ENCODE measurements around the gene DEF6.
A peak's percentile ranks its signal among the peaks of the same experiment; 100 is the strongest.

The DEF6 gene, protein sequence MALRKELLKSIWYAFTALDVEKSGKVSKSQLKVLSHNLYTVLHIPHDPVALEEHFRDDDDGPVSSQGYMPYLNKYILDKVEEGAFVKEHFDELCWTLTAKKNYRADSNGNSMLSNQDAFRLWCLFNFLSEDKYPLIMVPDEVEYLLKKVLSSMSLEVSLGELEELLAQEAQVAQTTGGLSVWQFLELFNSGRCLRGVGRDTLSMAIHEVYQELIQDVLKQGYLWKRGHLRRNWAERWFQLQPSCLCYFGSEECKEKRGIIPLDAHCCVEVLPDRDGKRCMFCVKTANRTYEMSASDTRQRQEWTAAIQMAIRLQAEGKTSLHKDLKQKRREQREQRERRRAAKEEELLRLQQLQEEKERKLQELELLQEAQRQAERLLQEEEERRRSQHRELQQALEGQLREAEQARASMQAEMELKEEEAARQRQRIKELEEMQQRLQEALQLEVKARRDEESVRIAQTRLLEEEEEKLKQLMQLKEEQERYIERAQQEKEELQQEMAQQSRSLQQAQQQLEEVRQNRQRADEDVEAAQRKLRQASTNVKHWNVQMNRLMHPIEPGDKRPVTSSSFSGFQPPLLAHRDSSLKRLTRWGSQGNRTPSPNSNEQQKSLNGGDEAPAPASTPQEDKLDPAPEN

DNA sequence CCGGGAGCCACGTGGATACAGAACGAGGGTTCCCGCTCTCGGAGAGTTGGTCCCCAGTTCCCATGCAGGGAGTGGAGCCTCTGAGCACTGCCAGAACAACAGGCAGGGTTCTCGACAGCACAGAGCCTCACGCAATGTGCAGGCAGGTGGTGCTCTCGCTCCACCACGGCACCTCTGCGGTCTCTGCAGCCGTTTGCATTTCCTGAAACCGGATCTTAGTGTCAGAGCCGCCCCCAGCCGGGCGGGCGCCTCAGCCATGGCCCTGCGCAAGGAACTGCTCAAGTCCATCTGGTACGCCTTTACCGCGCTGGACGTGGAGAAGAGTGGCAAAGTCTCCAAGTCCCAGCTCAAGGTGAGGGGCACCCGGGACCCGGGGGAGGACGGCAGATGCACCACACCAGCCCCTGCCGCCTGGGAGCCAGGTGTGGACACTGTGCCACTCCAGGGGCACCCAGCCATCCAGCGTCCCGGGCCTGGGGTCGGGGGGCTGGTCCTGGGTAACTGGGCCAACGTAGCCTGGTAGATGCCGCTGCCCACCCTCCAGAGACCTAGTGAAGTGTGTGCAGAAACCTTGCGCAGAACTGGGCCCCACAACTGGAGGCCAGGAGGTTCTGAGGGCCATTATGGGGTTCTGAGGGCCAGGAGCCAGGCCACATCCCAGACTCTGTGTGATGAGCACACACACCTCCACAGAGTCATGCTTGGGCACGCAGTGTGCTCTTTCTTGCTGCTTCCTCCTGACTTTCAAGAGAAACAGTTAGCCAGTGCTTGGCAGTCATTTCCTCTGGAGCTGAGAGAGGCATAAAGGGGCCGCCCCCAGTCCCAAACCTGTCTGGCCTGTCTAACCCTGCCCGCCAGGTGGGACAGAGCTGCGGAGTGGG, at the start of gene DEF6:
TSS of gene DEF6 (plus strand) at position 218 of the 881 bp plus-strand sequence. CDS start at position 257, 39 bp downstream.
- peak; percentile 78 for DNase-seq
- in situ Hi-C loops (cut with HindIII; ENCODE audit: low pct_ligation_motif_present, low pct_unique_long_range_greater_than_20kb, low sequenced_read_pairs) = no loop called here

DNA sequence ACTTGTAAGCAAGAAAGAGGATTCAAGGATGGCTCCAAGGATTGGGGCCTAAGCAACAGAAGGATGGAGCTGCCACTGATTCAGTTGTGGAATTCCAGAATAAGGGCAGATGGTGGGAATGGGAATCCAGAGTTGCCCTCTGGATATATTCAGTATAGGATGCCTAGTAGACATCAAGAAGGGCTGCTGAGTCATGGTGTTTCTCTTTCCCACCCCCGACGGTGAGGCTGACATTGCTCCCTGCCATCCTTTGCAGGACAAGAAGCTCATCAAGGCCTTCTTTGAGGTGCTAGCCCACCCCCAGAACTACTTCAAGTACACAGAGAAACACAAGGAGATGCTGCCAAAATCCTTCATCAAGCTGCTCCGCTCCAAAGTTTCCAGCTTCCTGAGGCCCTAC, 49.3 kb upstream of the DEF6 start:
- in situ Hi-C loops (cut with HindIII; ENCODE audit: low pct_ligation_motif_present, low pct_unique_long_range_greater_than_20kb, low sequenced_read_pairs) = no loop called here
- DNase-seq = no peak

- in situ Hi-C loops (cut with HindIII; ENCODE audit: low pct_ligation_motif_present, low pct_unique_long_range_greater_than_20kb, low sequenced_read_pairs) = no loop called here
Observed at GRCh38 chr6:35248965-35249364, 48.7 kb upstream of the DEF6 start.

GRCh38 chr6:35251949-35252348, 45.7 kb upstream of the DEF6 start:
- in situ Hi-C loops (cut with HindIII; ENCODE audit: low pct_ligation_motif_present, low pct_unique_long_range_greater_than_20kb, low sequenced_read_pairs) = no loop called here
- no peak for DNase-seq

More at GRCh38 chr6:35248965-35249364, 48.7 kb upstream of the DEF6 start:
- DNase-seq = no peak

- no peak for DNase-seq
- in situ Hi-C loops (cut with HindIII; ENCODE audit: low pct_ligation_motif_present, low pct_unique_long_range_greater_than_20kb, low sequenced_read_pairs) = no loop called here
Observed at GRCh38 chr6:35253249-35253648, 44.4 kb upstream of the DEF6 start.

DNA sequence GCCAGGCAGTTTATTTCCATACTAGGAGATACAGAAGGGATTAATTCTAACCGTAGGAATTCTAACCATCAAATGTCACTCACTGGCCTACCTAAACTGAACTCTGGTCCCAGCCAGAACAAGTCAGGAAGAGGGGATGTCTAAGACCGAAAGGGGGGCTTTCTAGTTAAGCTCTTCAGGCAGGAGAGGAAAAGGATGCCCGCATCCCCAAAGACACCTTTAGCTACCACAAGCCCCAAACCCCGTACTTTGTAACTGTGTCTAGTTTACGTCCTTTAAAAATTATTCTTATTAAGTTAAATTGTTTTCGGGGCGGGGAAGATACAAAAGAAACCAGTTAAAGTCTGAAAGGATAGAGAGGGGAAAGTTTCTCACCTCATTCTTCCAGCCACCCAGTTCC, 39.3 kb upstream of the DEF6 start:
- in situ Hi-C loops (cut with HindIII; ENCODE audit: low pct_ligation_motif_present, low pct_unique_long_range_greater_than_20kb, low sequenced_read_pairs) = no loop called here

DNA sequence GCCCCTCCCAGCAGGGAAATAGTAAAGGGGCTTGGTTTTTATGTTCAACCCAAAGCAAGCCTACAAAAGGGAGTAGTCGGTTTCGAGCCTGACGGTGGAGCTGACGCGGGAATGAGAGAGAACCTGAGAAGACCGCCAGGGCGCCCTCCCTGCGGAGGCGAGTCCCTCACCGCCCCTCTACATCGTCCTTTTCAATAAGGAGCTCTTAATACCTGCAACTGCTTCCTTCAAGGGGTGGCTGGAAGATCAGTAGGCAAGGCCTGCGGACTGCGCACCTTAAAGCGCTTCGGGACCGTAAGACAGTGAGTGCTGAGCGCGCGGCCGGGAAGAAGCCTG, 38.8 kb upstream of the DEF6 start:
- in situ Hi-C loops (cut with HindIII; ENCODE audit: low pct_ligation_motif_present, low pct_unique_long_range_greater_than_20kb, low sequenced_read_pairs) = no loop called here
- DNase-seq = peak; percentile 61

More for the DNA sequence above, 39.3 kb upstream of the DEF6 start:
- no peak for DNase-seq

GRCh38 chr6:35259194-35259947, 38.2 kb upstream of the DEF6 start, which contains the start of gene ZNF76:
ZNF76 (plus strand) TSS chr6:35259735; CDS start chr6:35281152, 21,417 bp downstream.
- in situ Hi-C loops (cut with HindIII; ENCODE audit: low pct_ligation_motif_present, low pct_unique_long_range_greater_than_20kb, low sequenced_read_pairs) = no loop called here
- DNase-seq = peak; percentile 94

DNA sequence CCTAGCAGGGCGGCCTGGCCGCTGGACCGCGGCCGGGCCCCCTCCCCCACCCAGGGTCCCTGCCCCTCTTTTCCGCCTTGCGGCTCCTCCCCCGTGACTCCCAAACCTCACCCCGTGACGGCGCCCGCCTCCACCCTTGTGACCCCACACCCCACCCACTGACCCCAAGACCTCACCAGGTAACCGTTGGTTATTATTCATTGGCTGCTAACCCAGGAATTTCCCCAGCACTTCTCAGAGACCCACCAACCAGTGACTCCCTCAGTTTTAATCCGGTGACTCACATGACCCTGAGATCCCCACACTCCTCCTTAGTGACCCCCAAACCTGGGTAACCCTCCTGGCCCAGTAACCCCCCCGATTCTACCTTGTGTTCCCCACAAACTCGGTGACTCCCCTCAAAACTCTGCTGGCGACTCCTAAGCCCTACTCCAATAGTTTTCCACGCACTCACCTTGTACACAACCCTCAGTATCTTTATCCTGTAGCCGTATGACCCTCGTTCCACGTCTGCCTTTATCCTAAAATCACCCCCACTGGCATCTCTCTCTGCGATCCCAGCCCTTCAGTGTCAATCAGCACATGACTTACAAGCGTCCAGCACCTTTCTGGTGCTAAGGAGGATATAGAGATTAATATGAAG, 37.5 kb upstream of the DEF6 start:
- DNase-seq = peak; percentile 47
- in situ Hi-C loops (cut with HindIII; ENCODE audit: low pct_ligation_motif_present, low pct_unique_long_range_greater_than_20kb, low sequenced_read_pairs) = no loop called here

DNA sequence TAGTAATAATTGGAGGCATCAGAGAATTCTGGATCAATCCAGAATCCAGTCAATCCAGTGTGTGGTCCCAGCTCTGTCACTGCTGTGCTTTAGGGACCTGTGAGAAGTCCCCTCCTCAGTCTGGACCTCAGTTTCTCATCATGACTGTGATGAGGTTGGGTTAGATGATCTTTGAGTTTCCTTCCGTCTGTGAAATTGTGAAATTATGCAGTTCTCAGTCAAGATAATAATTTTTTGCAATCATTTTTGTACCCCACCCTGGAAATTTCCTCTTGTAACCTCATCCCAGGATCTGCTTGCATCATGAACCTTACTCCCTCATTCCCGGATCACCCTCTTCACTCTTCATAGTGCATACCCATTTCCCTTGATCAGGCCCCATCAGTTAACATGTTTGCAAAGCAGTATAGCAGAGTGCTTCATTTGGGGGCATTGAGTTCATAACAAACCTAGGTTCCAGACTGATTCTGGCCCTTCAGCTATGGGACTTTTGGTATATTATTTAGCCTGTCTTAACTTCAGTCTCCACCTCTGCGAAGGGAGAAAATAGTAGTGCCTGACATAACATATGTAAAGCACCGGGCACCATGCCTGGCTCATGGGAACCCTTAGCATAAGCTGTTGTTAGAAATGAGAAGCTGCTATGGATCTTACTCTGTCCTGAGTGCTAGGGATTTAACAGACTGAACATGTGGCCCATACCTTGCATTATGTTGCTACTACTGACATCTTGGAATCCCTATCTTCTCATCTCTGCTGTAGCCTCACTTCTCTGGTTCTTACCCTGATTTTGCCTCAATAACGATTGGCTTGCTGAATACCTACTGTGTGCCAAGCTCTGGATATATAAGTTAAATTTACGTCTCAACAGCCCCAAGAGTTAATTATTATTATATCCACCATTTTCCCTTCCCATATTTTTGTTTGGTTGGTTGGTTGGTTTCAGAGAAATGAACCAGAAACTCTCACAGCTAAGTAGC, 36.7 kb upstream of the DEF6 start:
- in situ Hi-C loops (cut with HindIII; ENCODE audit: low pct_ligation_motif_present, low pct_unique_long_range_greater_than_20kb, low sequenced_read_pairs) = no loop called here
- no peak for DNase-seq

- no peak for DNase-seq
Observed at GRCh38 chr6:35262596-35262995, 35.0 kb upstream of the DEF6 start.

DNA sequence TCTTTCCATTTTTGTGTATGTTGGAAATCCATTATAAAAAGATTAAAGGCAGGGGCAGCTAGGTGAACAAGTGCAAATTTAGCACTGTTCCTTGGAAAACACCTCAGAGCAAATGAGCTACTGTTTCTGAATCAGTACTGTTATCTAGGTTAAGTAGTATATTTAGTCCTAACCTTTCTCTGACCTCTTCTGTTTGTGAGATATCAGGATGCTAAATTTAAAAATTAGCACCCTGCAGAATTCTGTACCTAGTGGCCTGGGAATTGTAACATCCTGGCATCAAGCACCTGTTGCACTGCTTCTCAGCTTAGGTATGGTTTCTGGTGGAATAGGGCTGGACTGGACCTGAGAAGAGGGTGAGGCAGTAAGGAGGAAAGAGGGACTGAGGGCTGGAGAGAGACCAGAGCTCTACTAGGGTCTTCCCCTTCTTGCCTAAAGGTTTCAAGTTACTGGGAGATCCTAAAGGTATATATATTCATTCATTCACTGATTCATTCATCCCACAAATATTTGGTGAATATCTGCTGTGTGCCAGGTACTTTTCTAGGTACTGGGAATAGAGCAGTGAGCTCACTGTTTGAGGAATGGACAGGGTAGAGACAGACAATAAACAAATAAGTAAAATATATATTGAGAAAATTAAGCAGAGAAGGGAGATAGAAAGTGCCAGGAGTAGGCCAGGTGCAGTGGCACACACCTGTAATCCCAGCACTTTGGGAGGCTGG, 32.9 kb upstream of the DEF6 start:
- DNase-seq = no peak
- in situ Hi-C loops (cut with HindIII; ENCODE audit: low pct_ligation_motif_present, low pct_unique_long_range_greater_than_20kb, low sequenced_read_pairs) = no loop called here

More at GRCh38 chr6:35262596-35262995, 35.0 kb upstream of the DEF6 start:
- in situ Hi-C loops (cut with HindIII; ENCODE audit: low pct_ligation_motif_present, low pct_unique_long_range_greater_than_20kb, low sequenced_read_pairs) = no loop called here

GRCh38 chr6:35265523-35265922, 32.1 kb upstream of the DEF6 start:
- no peak for DNase-seq
- in situ Hi-C loops (cut with HindIII; ENCODE audit: low pct_ligation_motif_present, low pct_unique_long_range_greater_than_20kb, low sequenced_read_pairs) = no loop called here

GRCh38 chr6:35267446-35267845, 30.2 kb upstream of the DEF6 start:
- no peak for DNase-seq
- in situ Hi-C loops (cut with HindIII; ENCODE audit: low pct_ligation_motif_present, low pct_unique_long_range_greater_than_20kb, low sequenced_read_pairs) = no loop called here

DNA sequence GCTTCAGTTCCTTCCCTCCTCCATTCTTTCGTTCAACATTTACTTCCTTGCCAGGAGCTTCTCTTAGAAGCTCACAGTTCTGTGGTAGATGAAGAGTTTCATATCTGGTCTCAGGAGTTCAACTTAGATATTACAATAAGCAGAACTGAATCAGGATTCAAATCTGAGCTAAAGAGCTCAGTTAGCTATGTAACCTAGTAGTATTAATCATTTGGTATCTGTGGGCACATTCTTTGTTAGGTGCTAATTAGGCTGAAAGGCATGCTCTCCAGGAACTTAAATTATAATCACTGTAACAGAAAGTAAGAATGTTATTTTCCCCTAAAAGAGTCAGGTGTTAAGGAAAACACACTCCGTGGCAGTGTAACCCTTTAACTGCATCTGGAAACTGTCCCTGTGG, 29.7 kb upstream of the DEF6 start:
- DNase-seq = no peak
- in situ Hi-C loops (cut with HindIII; ENCODE audit: low pct_ligation_motif_present, low pct_unique_long_range_greater_than_20kb, low sequenced_read_pairs) = no loop called here

DNA sequence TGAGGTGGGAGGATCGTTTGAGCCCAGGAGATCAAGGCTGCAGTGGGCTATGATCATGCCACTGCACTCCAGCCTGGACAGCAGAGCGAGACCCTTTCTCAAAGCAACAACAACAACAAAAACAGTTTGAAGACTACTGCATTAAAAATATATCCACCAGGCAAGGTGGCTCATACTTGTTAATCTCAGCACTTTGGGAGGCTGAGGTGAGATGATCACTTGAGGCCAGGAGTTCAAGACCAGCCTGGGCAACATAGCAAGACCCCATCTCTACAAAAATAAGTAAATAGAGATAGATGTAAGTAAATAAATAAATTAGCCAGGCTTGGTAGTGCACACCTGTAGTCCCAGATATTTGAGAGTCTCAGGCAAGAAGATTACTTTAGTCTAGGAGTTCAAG, 25.6 kb upstream of the DEF6 start:
- in situ Hi-C loops (cut with HindIII; ENCODE audit: low pct_ligation_motif_present, low pct_unique_long_range_greater_than_20kb, low sequenced_read_pairs) = no loop called here
- DNase-seq = no peak
